Neuronal stem cell (in vitro differentiated cells): ENCODE results near the gene COL6A3.

Source experiments
- DNase-seq: peaks from one replicate; pipeline ENCODE4 v3.0.0-alpha.2; 2013; ENCODE audit warnings: low spot score
- H2AFZ ChIP-seq: one replicate; pipeline ENCODE4 v1.6.1; 2013; ENCODE audit warnings: mild to moderate bottlenecking, low read length, inconsistent platforms
- H2AK5ac ChIP-seq: 2 replicates; pipeline ENCODE4 v1.6.1; 2013; ENCODE audit warnings: low read depth, mild to moderate bottlenecking, inconsistent platforms, low read length, moderate library complexity, mixed read lengths
- H2BK120ac ChIP-seq: 2 replicates; pipeline ENCODE4 v1.6.1; 2013; ENCODE audit warnings: low read depth, mild to moderate bottlenecking, inconsistent platforms, low read length, moderate library complexity, mixed read lengths
- H2BK12ac ChIP-seq: one replicate; pipeline ENCODE4 v1.6.1; 2013; ENCODE audit warnings: low read length, inconsistent platforms
- H2BK15ac ChIP-seq: 2 replicates; pipeline ENCODE4 v1.6.1; 2013; ENCODE audit warnings: mild to moderate bottlenecking, low read length, inconsistent platforms, mixed read lengths
- H2BK5ac ChIP-seq: one replicate; pipeline ENCODE4 v1.6.1; 2013; ENCODE audit warnings: inconsistent platforms, mild to moderate bottlenecking, low read length, moderate library complexity
- H3K14ac ChIP-seq: one replicate; pipeline ENCODE4 v1.6.1; 2013; ENCODE audit warnings: low read length, inconsistent platforms
- H3K18ac ChIP-seq: 2 replicates; pipeline ENCODE4 v1.6.1; 2013; ENCODE audit warnings: low read length, inconsistent platforms
- H3K23ac ChIP-seq: 2 replicates; pipeline ENCODE4 v1.6.1; 2013; ENCODE audit warnings: low read depth, mild to moderate bottlenecking, mixed read lengths, low read length, inconsistent platforms; ENCODE audit not compliant: poor library complexity
- H3K27ac ChIP-seq: replicated peaks from 3 replicates; pipeline ENCODE4 v1.5.1; 2013; ENCODE audit warnings: low read length, inconsistent platforms
- H3K27me3 ChIP-seq, 3 experiments: 2 replicates each; pipeline ENCODE4 v1.6.1; 2013; ENCODE audit warnings: low read length in 3 of 3, mild to moderate bottlenecking in 2 of 3, inconsistent platforms in 1 of 3, low read depth in 1 of 3, mixed read lengths in 1 of 3, moderate library complexity in 1 of 3; ENCODE audit not compliant: control insufficient read depth in 3 of 3, insufficient read depth in 3 of 3
- H3K36me3 ChIP-seq, 2 donors: replicated peaks in 1 of 2; 2 replicates each; pipeline ENCODE4 v1.6.1; 2013; ENCODE audit warnings: low read length in 2 of 2; ENCODE audit not compliant: control insufficient read depth in 2 of 2, insufficient read depth in 2 of 2
- H3K4ac ChIP-seq: 2 replicates; pipeline ENCODE4 v1.6.1; 2013; ENCODE audit warnings: inconsistent platforms, mild to moderate bottlenecking, low read length, moderate library complexity
- H3K4me1 ChIP-seq, 2 donors: 1 replicate in 1 of 2; 2 replicates in 1 of 2; pipeline ENCODE4 v1.6.1; 2013; ENCODE audit warnings: low read length in 2 of 2, low read depth in 1 of 2; ENCODE audit not compliant: control insufficient read depth in 2 of 2, insufficient read depth in 1 of 2
- H3K4me2 ChIP-seq: one replicate; pipeline ENCODE4 v1.6.1; 2013; ENCODE audit warnings: mild to moderate bottlenecking, low read length, inconsistent platforms; ENCODE audit not compliant: insufficient read depth, poor library complexity, severe bottlenecking
- H3K4me3 ChIP-seq, 2 donors: 2 replicates each; pipeline ENCODE4 v1.5.1; 2013; ENCODE audit warnings: low read length in 2 of 2, mild to moderate bottlenecking in 2 of 2, inconsistent platforms in 1 of 2, moderate library complexity in 1 of 2
- H3K79me1 ChIP-seq: one replicate; pipeline ENCODE4 v1.6.1; 2013; ENCODE audit warnings: low read depth, mild to moderate bottlenecking, inconsistent platforms, low read length, moderate library complexity
- H3K9ac ChIP-seq: one replicate; pipeline ENCODE4 v1.6.1; 2013; ENCODE audit warnings: mild to moderate bottlenecking, low read depth, low read length, inconsistent platforms; ENCODE audit not compliant: poor library complexity
- H3K9me3 ChIP-seq, 2 donors: replicated peaks in 1 of 2; 2 replicates each; pipeline versions ENCODE3 to v1.6.1; 2013; ENCODE audit warnings: low read length in 2 of 2, mild to moderate bottlenecking in 2 of 2, inconsistent platforms in 1 of 2, low read depth in 1 of 2, mixed read lengths in 1 of 2, moderate library complexity in 1 of 2; ENCODE audit not compliant: control insufficient read depth in 2 of 2, insufficient read depth in 1 of 2
- H4K8ac ChIP-seq: one replicate; pipeline ENCODE4 v1.6.1; 2013; ENCODE audit warnings: low read depth, mild to moderate bottlenecking, inconsistent platforms, low read length, moderate library complexity
- H4K91ac ChIP-seq: one replicate; pipeline ENCODE4 v1.6.1; 2013; ENCODE audit warnings: low read length, low read depth, mild to moderate bottlenecking, inconsistent platforms; ENCODE audit not compliant: poor library complexity
- WGBS, 2 donors: extraction: QIAGEN DNeasy Blood & Tissue Kit; methylation state at CpG; one replicate each; pipeline ENCODE4 v1.1.7; 2013; ENCODE audit warnings: missing lambda C conversion rate in 2 of 2, mixed read lengths in 1 of 2; ENCODE audit not compliant: insufficient read length in 2 of 2, insufficient replicate concordance in 1 of 2; ENCODE audit errors: extremely low coverage in 2 of 2; 5-methylcytosine and 5-hydroxymethylcytosine counted together

COL6A3 gene

DNA sequence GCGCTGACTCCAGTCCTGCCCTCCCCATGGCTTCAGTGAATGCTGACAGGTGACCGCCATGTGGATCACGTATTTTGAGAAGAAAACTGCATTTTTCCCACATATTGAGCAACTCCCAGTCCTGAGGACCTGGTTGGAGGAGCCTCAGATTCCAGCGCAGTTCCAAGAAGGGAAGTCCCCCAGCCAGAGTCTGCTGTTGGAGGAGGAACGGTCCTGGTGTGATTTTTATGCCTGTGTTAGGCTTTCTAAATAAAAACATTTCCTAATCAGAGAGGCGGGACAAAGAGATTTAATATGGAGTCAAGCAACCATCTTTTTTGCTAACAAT is 32.3 kb upstream of the COL6A3 start:
- no peak overlapping the region for H2BK5ac ChIP-seq
- H3K4me2 ChIP-seq: no peak overlapping the region
- no peak overlapping the region for H3K27ac ChIP-seq
- peak overlapping the region; percentile 65 for H2AK5ac ChIP-seq
- H3K9ac ChIP-seq: no peak overlapping the region
- H3K79me1 ChIP-seq: no peaks in the 10 kb centered on the region
- H4K91ac ChIP-seq: no peak overlapping the region
- no peak overlapping the region for H3K14ac ChIP-seq
- H3K27me3 ChIP-seq: peaks cover 0 to 3% (median 0%) of the 10 kb centered on the region in 3 experiments
- no peak overlapping the region for H2AFZ ChIP-seq
- peak overlapping the region; percentile 3 for H3K18ac ChIP-seq
- DNase-seq: no peak
- WGBS, 2 donors: no CpG with 5 or more reads among the region's 6 CpGs
- H3K9me3 ChIP-seq: no peaks in the 10 kb centered on the region
- H2BK120ac ChIP-seq: no peak overlapping the region
- H4K8ac ChIP-seq: no peak overlapping the region
- no peak overlapping the region for H2BK12ac ChIP-seq
- no peaks in the 10 kb centered on the region for H3K36me3 ChIP-seq
- no peaks in the 10 kb centered on the region for H3K4me1 ChIP-seq
- no peak overlapping the region for H2BK15ac ChIP-seq
- no peak overlapping the region for H3K4ac ChIP-seq
- no peak overlapping the region for H3K4me3 ChIP-seq
- no peak overlapping the region for H3K23ac ChIP-seq

DNA sequence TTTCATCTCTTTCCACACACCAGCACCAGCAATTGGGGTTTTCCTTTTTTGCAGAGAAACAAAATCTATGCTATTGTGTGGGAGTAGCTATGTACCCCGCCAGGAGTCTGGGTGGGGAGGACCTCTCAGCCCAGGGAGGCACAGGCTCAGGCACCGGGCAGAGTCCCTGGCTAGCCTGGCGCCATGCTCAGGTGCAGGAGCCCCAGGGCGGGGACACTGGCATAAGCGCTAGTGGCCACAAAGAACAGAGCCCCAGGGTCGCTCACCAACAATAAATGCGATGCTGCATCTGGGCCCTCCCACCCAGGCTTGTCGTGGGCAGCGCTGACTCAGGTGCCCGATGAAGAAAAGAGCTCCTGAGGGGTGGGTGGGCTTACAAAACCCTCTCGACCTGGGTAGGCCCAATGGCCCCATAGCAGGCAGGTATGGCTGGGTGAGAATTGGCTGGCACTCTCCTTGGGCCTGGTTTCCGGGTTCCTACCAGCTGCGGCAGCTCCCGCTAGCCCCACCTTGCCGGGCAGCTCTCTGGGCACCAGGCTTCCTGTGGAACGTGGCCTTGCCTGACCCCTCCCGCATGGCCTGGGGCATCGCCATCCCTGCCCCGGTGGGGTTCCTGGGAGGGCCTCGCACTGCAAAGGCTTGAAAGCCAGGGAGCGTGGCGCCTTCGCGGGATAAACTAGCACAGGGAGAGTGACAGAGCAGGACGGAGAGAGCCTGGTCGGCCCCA is 31.8 kb upstream of the COL6A3 start:
- Histone ChIP-seq H2BK5ac (no peak overlapping the region), H4K91ac (no peak overlapping the region), H3K4me3 (no peak overlapping the region), H3K4me1 (no peaks in the 10 kb centered on the region), H3K79me1 (no peaks in the 10 kb centered on the region), H2AK5ac (peak overlapping the region; percentile 65), H3K4ac (no peak overlapping the region), H3K4me2 (no peak overlapping the region), H3K27ac (no peak overlapping the region), H3K36me3 (no peaks in the 10 kb centered on the region), H2BK120ac (no peak overlapping the region), H2BK12ac (no peak overlapping the region), H3K14ac (peak overlapping the region; percentile 31), H3K9me3 (no peaks in the 10 kb centered on the region), H3K27me3 (peaks cover 0 to 3% (median 0%) of the 10 kb centered on the region in 3 experiments), H2AFZ (no peak overlapping the region), H4K8ac (no peak overlapping the region), H3K18ac (peak overlapping the region; percentile 3), H3K23ac (no peak overlapping the region), H3K9ac (no peak overlapping the region), H2BK15ac (no peak overlapping the region)
- no CpG with 5 or more reads among the region's 26 CpGs for WGBS, 2 donors
- DNase-seq: no peak

DNA sequence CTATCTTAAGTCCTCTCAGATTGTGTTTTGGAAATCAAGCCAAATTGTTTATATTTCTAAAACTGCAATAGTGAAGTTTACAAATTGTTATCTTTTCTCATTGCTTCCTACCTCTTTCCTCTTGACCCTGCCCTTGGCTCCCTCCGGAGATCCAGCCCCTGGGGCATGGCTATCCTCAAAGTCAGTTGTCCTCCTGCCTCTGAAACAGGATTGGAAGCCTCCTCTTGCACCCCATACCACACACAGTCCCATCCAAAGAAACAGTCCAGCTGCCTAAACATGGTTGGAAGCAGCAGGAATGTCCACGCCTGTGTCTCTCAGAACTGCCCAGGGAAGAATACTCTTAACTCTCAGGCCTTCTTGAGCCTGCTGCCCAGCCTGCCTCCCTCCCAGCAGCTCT is 30.1 kb upstream of the COL6A3 start:
- no peak for DNase-seq
- WGBS, 2 donors: no CpG with 5 or more reads among the region's 2 CpGs

DNA sequence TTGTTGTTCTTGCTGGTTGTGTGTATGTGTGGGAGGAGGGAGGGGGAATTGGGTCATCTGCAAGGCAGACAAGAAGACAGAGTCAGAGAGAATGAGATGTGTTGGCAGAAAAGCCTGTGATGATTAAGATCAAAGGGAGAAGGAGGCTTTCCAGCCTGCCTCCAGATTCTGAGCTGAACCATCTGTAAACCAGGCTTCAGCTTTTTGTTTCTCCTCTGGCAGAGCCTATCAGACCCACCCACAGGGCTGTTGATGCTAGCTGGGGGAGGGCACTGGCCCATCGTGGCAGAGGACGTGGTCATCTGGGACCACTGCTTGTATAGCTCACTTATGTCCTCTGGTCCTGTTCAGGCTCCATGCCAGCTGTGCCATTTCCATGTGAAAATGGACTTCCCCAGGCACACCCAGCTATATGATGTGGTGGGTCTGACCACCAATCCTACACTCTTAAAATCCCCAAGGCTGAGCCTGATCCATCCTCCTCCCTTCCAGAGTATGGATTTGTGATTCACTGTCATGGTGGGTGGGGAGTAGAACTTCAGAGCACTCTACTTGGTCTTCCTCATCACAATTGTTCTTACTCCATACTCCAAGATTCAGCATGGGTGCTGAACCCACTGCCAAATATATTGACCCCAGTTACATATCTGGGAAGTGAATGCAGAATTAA is 27.8 kb upstream of the COL6A3 start:
- Histone ChIP-seq H3K27ac (no peak overlapping the region), H2AK5ac (no peak overlapping the region), H4K91ac (no peak overlapping the region), H3K27me3 (no peaks in the 10 kb centered on the region), H3K18ac (no peak overlapping the region), H3K23ac (no peak overlapping the region), H4K8ac (no peak overlapping the region), H2BK120ac (no peak overlapping the region), H3K4ac (no peak overlapping the region), H3K4me3 (no peak overlapping the region), H3K9me3 (no peaks in the 10 kb centered on the region), H3K4me1 (no peaks in the 10 kb centered on the region), H2AFZ (no peak overlapping the region), H2BK12ac (no peak overlapping the region), H3K4me2 (no peak overlapping the region), H2BK5ac (no peak overlapping the region), H3K14ac (no peak overlapping the region), H3K79me1 (no peaks in the 10 kb centered on the region), H3K9ac (no peak overlapping the region), H2BK15ac (no peak overlapping the region), H3K36me3 (no peaks in the 10 kb centered on the region)
- DNase-seq: no peak
- no CpG with 5 or more reads among the region's 2 CpGs for WGBS, 2 donors

More for the DNA sequence above, 30.1 kb upstream of the COL6A3 start:
- Histone ChIP-seq H3K23ac (no peak overlapping the region), H2BK12ac (no peak overlapping the region), H2AK5ac (no peak overlapping the region), H3K4me2 (no peak overlapping the region), H2BK120ac (no peak overlapping the region), H2BK15ac (no peak overlapping the region), H4K91ac (no peak overlapping the region), H3K14ac (no peak overlapping the region), H3K27ac (no peak overlapping the region), H3K4me1 (no peaks in the 10 kb centered on the region), H3K4ac (no peak overlapping the region), H3K18ac (no peak overlapping the region), H3K4me3 (no peak overlapping the region), H4K8ac (no peak overlapping the region), H3K79me1 (no peaks in the 10 kb centered on the region), H3K9ac (no peak overlapping the region), H2BK5ac (no peak overlapping the region), H2AFZ (no peak overlapping the region), H3K27me3 (no peaks in the 10 kb centered on the region), H3K36me3 (no peaks in the 10 kb centered on the region), H3K9me3 (no peaks in the 10 kb centered on the region)
